Measurements from ENCODE around the gene LIPC.

DNA sequence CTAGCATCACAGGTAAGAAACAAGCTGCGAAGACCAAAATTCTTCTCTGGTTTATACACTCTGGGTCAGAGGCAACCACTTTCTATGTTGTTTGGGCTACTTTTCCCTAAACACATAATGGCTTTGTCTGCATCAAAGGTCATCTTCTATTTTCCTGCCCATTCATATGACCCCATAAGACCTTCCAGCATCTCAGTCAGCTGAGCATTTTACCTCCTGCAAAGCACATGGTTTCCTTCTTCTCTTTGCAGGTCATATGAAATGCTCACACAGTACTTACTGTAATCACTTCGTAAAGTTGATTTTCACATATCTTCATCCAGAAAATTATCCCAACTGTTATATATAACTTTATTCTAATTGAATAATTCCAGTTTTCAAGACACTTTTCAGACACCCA, 34.8 kb downstream of the LIPC start:
- no peak for TF ChIP-seq CTCF (IDR thresholded peaks at IDR 0.05)
- TF ChIP-seq POLR2A (IDR thresholded peaks at IDR 0.05): no peak
- TF ChIP-seq EP300 (IDR thresholded peaks at IDR 0.05): no peak
- no peak for TF ChIP-seq POLR2AphosphoS5 (IDR thresholded peaks at IDR 0.05)

All from sigmoid colon (tissue), 4 donors.